Activated CD4-positive, alpha-beta T cell treated with anti-CD3 and anti-CD28 coated beads for 4 hours (primary cell): ENCODE data around the gene PRKCD.

Experiments used
- DNase-seq, 2 donors: peaks; one replicate each; pipeline ENCODE4 v3.0.0-alpha.2; 2020

PRKCD gene

DNA sequence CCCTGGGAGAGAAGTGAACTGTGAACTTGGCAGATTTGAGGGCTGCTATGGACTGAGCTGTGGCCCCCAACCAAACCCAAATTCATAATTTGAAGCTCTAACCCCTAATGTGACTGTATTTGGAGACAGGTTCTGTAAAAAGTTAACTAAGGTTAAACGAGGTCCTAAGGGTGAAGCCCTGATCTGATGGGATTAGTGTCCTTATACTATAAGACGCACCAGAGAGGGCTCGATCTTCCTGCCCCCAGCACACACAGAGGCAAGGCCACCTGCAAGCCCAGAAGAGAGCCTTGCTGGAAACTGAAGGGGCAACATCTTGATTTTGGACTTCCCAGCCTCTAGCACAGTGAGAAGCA, 60.8 kb downstream of the PRKCD start:
- no peak for DNase-seq

DNA sequence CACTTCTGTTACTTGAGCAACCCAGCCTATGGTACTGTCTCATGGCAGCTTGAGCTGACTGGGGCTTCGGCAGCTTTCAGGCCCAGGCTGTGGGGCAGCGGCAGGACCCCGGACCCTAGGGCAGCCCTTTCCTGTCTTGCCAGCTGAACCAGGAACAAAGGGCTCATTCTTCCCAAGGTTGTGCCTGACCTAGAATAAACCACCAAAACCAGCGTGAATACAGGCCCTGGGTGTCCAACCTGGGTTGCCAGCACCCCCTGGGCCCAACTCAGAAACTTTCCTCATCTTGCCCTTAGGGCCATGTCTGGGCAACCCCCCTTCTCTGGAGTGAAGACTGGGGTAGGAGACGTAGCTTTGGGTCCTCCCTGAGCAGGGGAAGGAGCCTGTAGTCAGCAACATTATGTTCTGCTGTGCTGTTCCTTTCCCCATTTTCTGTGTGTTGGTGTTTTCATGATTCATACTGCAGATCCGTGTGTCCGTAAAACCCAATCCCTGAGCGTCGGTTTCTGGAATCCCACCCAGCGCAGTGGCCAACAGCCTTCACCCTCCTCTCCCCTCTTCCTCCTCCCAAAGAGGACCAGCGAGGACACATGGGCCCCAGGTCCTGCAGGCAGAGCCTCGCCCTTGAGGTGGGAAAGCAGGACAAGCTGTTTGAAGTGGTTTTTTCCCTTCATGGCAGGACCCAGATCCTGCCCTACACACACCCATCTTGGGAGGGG, 61.3 kb downstream of the PRKCD start:
- no peak for DNase-seq

DNA sequence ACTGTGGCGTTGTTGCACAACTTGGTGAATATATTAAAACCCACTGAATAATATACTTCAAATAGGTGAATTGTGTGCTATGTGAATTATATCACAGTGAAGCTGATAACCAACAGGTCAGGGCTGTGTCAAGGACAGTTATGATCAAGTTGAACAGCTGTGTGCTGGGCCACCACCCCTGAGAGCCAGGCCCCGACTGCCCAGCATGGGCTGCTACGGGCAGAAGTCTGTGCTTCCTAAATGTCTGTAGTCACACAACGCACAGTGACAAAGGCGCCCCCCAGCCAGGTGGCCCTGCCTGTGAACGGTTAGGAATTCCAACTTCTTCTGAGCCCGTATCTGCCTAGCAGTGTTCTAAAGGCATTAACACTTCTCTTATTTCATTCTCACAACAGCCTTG, 62.0 kb downstream of the PRKCD start:
- DNase-seq = no peak

DNA sequence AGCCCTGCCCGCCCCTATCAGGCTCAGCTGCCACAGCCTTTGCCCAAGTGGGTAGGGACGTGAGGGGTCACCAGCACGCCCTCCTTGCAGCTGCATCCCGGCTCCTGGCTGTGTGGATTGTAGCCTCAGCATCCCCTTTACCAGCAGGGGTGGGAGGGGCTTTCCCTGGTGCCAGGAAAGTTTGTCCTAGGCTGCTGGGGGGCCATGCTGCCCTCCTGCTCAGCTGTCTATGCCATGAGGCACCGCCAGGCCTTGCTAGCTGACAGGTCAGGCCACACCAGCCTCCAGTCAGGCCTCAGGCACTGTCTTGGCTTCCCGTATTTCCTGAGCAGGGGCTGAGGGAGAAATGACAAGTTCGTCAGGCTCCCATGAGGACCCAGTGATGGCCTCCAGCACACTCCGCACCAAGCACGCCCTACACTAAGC, 62.5 kb downstream of the PRKCD start:
- no peak for DNase-seq

DNA sequence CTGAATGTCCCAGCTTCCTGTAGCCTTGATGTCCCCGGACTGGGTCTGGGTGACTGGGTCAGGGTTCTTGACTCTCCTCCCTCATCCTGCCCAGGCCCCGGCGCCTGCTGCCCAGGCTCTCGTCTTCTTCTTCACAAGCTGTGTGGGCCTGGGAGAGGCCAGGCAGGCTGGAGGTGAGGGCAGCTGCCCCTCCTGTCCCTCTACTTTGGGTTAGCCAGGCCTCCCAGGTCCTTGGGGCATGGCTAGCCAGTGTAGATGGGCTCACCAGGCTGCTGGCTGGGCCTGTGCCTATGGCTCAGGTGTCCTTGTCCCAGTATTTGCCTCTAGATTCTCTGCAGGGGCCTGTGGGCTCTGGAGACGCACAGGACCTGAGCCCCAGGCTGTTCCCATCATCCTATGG, 63.0 kb downstream of the PRKCD start:
- no peak for DNase-seq

DNA sequence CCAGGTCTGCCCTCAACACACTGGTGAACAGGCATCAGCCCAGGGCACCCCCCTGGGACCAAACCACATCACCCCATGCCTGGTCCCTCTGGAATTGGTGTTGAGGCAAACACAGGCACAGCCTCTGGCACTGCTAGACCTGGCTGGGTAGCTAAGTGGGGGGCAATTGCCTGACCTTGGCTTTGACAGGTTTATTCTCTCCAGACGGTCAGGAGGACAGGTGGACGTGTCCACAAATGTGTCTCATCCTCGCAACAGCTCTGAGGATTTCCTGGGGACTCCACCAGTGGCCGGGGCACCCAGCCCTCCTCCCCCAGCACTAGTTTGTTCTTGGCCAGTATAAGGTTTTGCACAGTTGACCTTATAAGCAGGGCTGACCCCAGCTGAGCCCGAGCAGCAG, 63.5 kb downstream of the PRKCD start:
- DNase-seq = no peak

DNA sequence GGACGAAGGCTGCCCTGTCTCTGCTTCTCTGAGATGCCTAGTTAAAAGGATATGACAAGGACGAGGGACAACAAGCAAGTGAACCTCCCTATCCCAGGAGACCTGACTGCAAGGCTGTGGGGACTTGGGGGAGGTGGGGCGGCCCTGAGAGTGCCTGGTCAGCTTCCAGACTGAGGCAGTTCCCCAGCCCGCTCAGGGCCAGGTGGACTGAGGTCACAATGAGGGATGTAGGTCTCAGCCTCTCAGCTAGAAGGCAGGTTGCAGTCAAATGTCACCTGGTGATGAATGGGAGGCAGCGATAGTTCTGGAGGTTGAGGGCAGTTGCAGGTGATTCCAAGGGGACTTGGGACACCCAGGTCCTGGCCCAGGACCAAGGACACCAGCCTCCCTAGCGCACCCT, 64.2 kb downstream of the PRKCD start:
- DNase-seq = no peak

DNA sequence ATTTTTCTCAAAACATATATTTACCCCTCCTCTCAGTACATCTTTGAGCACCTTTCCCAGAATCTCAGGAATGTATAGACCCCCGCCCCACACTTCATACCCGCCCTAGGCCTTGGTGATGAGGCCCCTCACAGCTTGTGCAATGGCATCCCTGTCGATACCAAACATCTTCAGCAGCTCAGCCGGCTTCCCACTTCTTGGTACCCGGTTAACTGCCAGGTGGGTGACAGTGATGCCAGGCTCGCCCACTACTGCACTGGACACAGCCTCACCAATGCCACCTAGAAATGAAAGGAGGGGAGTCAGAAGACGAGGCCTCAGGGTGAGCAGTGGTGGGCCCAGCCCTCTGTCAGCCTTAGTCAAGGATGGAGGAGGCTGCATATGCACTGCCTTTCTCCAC, 64.6 kb downstream of the PRKCD start:
- no peak for DNase-seq

DNA sequence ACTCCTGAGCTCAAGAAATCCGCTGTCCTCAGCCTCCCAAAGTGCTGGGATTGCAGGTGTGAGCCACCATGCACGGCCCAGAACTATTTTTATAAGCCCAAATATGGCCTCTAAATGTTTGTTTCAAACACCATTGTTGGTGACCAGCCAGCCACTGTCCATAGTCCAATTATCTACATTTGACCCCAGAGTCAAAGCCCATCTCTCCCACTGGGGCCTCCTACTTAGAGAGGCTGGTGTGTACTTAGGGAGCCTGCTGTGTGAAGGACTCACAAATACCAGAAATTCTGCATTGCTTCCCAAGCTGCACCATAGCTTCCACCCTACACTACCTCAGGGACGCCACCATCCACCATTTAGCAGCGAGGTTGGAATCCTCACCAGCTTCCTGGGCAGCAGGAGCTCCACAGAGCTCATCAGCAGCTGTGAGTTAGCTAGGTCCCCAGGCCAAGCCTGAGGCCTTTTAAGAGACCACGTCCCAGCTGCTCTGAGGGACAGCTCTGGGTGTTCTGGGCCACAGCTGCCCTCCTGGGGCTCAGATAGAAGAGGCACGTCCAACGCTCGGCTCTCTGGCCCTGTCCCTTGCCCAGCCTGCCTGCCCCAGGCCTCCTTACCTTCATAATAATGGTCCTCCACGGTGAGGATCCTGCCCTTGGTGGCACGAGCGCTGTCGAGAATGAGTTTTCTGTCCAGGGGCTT, 65.3 kb downstream of the PRKCD start:
- DNase-seq = no peak

DNA sequence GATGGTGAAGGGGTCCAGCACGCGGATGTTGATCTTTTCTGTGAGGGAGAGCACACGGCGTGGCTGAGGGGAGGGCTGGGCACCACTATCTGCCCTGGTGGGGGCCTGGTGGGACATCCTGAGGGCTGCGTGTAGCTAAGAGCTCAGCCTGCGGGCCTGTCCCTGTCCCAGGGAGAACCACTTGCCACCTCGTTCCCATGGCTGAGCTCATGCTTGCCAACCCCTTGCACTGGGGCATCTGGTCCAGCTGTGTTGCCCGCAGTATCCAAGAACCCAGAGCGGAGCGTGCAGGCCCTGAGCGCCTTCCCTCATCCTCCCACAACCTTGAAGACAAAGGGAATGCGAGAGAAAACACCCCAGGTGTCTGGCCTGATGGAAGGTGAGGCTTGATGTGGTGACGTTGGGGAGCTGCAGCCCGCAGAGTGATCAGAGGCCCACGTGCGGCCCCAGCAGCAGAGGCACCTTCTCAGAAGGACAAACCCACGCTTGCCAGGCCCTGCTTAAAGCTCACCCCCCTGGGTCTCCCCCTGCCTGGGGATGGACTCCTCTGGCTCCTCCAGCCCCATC, 65.9 kb downstream of the PRKCD start:
- DNase-seq = no peak

DNA sequence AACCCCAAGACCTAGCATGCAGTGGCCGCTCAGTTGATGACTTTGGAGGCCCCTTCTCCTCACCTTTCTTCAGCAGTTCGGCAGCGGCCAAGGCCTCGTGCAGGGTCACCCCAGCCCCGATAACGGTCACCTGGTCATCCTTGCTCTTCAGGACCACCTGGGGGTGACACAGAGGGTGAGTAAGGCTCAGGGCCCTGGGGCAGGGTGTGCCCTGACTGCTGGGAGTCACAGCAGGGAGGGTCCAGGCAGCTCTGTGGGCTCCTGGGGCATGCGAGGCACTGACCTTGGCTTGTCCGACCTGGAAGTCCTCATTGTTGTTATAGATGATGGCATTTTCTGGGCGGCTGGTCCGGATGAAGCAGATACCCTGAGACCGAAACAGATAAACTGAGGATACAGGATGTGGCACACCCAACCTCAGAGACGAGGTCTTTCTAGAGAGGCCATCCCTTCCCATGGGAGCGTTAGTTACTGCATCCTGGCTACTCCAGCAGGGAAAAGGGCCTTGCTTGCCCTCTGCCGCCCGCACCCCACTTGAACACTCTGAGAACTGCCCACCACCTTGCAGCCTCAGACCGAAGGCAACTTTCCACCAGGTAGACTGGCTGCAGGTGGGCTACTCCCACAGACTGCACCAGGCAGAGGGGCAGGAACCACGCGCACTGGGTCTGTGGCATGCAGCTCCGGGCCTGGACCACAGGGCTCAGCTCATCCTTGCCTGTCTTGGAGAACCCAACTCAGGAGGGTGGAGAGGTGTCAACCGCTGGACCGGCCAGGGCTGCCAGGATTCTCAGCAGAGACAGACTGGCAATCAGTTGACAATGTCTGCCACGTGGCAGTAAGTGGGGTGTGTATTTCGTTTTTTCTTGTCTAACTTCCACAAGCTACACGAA, 67.2 kb downstream of the PRKCD start:
- no peak for DNase-seq

DNA sequence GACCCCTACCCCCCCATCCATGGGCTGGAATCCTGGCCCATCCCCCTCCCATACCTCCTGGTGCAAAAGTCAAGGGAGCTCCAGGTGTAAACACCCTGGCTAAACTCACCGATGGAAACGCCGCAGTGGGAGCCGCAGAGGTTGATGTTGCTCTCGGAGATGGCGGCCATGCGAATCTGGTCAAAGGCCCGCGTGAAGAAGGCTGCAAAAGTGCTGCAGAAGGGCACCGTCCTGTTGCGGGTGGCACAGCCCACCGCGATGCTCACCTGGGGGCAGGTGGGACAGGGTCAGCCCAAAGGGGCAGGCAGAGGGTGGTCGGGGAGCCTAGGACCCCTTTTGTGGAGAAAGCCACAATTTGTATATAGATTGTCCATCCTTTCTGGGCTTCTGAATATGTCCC, 68.2 kb downstream of the PRKCD start:
- DNase-seq = no peak

DNA sequence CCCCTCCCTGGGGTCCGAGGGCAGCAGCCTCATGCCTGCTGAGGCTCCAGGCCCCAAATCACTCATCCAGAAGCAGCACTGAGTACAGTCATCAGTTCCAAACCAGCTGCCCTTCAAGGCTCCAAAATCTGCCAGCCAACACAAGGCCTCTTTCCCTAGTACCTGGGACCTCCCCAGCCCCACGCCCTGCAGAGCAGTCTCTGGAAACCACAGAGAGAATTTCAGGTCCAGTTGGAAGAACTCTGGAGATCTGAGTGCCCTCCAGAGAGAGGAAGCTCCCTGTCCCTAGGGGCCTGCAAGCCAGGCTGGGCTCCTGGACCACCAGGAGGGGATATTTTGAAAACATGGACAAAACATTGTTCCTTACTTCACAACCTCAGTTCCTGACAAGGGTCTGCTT, 68.6 kb downstream of the PRKCD start:
- no peak for DNase-seq

DNA sequence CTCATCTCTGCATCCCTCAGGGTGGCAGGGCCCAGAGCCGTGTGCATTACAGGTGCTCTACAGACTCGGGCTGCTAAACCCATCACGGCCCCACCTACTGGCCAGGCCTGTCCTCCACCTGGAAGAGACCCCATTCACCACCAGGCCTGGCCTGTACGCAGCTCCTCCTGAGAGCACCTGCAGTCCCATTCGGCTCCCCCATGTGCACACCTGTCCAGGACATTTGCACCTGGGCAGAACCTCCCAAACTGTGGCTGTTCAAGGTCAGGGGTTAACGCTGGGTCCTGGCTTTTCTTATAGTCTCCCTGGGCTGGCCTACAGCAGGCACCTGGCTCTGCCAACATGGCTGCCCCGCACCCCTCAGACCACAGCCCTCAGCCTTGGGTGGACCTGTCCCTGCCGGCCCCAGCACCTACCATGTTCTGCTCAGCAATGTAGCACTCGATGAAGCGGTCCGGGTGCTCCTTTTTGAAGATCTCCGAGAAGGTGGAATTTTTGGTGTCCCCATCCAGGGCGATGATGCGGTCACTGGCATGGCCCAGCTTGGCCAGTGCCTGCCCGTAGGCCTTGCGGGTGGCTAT, 69.1 kb downstream of the PRKCD start:
- no peak for DNase-seq

DNA sequence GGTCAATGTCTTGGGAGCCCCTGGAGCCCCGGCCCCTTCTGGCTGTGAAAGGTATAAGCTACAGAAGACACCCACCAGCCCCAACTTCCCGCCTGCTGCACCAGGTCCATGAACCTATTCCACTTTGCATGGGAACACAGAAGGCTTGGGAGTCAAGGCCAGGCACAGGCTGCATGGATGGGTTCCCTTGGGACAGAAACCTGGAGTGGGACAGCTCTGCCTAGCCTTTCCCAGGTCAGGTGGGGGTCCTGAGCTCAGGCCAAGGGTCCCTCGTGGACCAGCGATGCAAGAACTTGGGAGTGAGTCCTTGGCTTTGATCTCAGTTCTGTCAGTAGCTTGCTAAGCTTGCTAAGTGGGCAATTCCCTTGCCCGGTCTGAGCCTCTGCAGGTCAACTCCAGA, 69.8 kb downstream of the PRKCD start:
- no peak for DNase-seq

DNA sequence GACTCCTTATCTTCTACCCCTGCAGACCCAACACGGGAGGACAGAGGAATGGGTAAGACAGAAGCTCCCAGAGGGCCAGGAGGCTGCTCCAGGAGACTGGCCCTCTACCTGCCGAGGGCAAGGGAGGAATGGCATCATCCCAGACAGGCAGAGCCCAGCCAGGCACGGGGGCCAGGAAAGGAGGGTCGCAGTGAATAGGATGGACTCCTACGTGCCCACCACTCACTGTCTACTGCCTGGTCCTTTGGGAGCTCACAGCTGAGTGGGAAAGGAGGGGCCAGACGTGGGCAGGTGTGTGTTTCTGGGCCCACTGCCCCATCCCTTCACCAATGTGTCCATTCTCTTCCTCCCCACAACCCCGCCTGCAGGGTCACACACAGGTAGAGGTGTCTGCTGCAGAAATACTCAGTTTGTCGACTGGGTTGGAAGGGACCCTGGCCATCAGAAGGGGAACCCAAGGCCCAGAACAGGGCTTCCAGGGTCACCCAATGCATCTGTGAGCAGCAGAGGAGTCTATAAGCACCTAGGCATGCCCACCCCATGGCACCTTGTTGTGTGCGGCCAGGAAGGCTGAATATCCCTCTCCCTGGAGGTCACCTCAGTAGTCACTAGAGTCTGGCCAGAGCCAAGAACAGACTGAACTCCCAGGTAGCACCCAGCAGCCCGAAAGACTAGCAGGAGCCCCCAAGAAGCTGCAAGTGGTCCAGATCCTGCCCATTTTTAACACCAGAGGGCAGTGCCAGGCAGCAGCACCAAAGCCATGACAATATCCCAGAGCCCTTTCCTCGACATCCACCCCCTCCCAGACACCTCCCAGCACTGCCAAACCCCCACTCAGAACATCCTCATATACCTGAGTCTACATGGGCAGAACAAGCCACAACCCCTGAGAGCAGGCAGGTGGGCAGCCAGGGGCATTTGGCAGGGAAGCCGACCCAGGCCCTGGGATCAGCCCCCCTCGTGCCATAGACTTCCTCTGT, 70.8 kb downstream of the PRKCD start:
- no peak for DNase-seq

DNA sequence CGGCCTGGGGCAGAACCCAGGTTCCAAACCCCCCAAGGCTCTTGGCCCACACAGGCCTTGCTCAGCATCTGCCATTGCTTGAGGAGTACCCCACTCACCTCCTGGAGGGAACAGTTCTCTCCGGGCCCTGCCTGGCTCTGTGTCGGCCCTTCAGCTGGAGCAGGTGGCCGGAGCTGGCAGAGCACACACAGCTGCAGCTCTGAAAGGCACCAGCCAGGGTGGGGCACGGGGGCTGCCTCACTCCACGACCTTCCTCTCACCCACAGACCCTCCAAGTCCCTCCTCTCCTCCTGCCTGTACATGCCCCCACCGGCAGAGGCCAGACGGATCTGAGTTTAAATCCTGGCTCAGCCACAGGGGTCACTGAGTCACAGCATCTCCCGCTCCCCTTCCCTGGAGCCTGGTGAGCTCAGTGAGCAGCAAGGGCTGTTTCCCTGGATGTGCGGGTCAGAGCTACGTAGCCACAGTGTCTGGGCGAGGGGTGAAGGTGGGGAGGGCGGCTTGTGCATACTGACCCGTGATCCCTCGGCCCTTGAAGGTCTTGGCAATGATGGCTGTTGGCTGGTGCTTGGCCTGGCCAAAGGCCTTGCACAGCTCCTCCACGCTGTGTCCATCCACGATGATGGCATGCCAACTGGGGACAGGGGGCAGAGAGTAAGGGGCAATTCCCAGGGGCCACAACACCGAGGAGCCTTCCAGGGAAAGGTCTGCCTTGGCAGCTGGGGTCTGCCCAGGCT, 71.8 kb downstream of the PRKCD start:
- DNase-seq = no peak

DNA sequence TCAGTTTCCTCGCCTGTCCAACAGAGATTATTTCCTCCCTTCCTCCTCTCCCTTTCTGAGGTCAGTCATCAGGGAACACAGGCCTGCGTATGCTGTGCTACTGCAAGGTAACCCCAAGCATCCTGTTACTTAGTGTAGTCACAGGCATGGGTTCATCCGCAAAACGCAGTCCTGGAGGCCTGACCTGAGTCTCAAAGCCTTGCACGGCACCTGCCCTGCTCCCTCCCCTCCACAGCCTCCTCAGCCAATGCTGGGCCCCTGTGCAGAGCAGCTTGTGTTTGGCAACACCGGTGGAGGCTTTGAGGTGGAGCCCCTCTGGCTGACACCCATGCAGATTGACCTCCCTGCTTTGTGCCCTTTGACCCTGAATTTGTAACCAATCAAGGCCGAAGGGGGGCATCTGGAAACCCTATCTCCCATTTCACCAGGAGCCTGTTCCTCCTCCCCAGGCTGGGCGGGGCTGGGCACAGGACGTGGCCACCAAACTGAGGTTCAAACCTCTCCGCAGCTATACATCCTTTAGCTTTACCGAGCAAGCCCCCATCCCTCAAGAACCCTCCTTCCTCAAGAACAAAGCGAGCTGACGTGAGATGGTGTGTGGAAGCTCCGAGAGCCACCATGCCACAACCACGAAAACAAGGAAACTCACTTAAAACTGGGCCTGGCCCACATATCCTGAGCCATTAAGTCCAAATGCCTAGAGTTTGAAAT, 73.3 kb downstream of the PRKCD start:
- no peak for DNase-seq

DNA sequence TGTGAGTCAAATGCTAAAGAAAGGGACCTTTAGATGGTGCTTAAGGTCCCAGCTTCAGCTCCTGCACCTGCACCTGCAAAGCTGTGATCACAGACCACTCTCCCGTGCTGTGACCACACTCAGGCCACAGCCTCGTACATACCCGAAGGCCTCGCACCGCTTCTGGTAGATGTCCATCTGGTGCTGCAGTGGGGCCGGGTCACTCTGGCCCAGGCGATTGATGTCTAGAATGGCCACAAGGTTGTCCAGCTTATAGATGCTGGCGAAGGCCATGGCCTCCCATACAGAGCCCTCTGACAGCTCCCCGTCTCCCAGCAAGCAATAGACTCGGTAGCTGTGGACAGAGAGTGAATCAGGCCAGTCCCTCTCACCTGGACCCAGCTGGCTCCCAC, 73.8 kb downstream of the PRKCD start:
- DNase-seq = no peak

DNA sequence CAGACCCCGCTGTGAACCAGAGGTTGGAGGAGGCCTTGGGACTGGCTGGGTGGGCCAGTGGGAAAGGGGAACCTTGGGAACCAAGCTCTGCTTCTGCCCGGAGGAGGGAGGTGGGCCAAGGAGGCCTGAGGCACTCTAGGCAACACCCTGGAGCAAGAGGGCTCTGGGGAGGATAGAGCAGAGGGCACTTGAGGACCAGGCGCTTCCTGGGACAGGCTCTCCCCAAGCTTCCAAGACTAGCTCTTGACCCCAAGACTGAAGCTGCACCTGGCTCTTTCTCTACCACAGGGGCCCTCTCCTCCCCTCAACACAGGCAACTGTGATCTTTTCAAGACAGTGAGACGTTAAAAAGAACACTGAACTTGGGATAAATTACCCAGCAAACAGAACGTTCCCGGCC, 74.5 kb downstream of the PRKCD start:
- no peak for DNase-seq
